Lower lobe of right lung (tissue), 2 donors: ENCODE measurements around the gene HAS3. TPM values are rescaled to one million over a fixed set of nuclear protein-coding genes. Genes with fewer than 3 reads are reported as not detected.

Experiments used
- ATAC-seq, 2 donors: fragments of 200-7000 bp; cut with Tn5 transposase; one replicate each; pipeline ENCODE4 v1.9.1; 2020 to 2022; ENCODE audit warnings: mild to moderate bottlenecking in 2 of 2, moderate library complexity in 2 of 2
- DNase-seq: peaks from one replicate; pipeline ENCODE4 v3.0.0-alpha.2; 2020
- H3K27ac ChIP-seq: fragments of 200-600 bp; one replicate; pipeline ENCODE4 v1.8.0; 2022
- H3K27me3 ChIP-seq: fragments of 200-600 bp; one replicate; pipeline ENCODE4 v1.8.0; 2022; ENCODE audit warnings: low read depth
- H3K36me3 ChIP-seq: fragments of 200-600 bp; one replicate; pipeline ENCODE4 v1.8.0; 2022; ENCODE audit warnings: mild to moderate bottlenecking
- H3K4me1 ChIP-seq: fragments of 200-600 bp; one replicate; pipeline ENCODE4 v1.8.0; 2022
- H3K4me3 ChIP-seq: fragments of 200-600 bp; one replicate; pipeline ENCODE4 v1.8.0; 2022; ENCODE audit warnings: mild to moderate bottlenecking
- H3K9me3 ChIP-seq: fragments of 200-600 bp; one replicate; pipeline ENCODE4 v1.8.0; 2022
- intact Hi-C: fragments of 100-400 bp; cut with DNase I; formaldehyde crosslinking; loops from one replicate; pipeline ENCODE4 v1.11.0; 2022
- total RNA-seq: library from RNA; stranded (reverse); fragmentation: NEBNext Ultra II Directional; extraction: Animal tissue kit (Norgen Biotek cat#: 25700); gene quantifications from one replicate; pipeline ENCODE4 v1.2.1, GENCODE V29; 2021
- TF ChIP-seq, protein P1 (sequence below): fragments of 200-600 bp; IDR thresholded peaks from one replicate; pipeline ENCODE4 v1.8.0; 2022; ENCODE audit warnings: antibody characterized with exemption, mild to moderate bottlenecking
- donor health status: DM: no; HTN: yes; CAD: no; lungs with severe emphysema.

Gene HAS3
- total RNA-seq, 1 donor from 2014 or later = 12.6 TPM

DNA sequence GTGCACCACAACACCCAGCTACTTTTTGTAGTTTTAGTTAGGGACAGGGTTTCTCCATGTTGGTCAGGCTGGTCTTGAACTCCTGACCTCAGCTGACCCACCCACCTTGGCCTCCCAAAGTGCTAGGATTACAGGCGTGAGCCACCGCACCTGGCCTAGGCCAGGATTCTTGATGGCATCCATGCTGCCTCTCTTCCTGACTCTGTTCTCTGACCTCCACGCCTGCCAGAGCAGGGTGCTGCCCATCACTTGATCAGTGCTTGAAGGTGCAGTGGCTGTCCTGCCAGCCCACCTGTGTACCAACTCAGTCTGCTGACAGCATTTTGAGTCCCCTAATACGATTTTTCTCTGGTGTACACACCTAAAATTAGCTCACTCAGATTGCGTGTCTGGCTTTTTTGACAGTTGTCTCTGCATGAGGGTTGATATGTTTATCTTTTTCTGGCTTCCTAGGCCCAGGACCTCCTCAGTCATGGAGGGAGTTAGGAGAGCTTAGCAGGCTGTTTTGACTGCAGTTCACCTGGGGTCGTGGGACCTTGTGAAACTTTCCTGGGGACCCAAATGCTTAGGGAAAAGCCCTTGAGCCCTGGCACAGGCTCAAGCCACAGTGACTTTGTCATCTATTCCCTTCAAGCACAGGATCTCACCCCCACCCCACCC lies 5.9 kb downstream of the HAS3 start:
- H3K27ac ChIP-seq = no peak overlapping the region
- intact Hi-C loops = no loop called here

DNA sequence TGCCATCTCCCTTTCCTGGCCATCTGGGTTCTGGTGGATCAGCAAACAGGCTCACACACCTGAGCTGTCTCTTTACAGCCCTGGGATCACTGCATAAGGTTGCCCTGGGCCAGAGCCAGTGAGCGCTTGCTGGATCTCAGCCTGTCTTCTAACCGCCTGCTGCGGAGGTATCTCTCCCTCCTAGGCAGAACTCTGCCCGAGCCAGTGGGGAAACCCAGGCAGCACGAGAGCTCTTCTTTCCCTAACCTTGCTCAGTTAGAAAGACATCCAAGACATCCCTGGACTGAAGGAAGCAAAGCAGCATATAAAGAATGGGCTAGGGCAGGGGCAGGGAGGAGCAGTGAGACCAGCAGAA lies 6.4 kb downstream of the HAS3 start:
- H3K27me3 ChIP-seq = peaks cover 12% of the 10 kb centered on the region
- ATAC-seq (no peak), DNase-seq (no peak)
- H3K4me1 ChIP-seq = peaks cover 28% of the 10 kb centered on the region
- no peak overlapping the region for H3K27ac ChIP-seq
- no peak overlapping the region for H3K4me3 ChIP-seq
- TF ChIP-seq, protein P1, sequence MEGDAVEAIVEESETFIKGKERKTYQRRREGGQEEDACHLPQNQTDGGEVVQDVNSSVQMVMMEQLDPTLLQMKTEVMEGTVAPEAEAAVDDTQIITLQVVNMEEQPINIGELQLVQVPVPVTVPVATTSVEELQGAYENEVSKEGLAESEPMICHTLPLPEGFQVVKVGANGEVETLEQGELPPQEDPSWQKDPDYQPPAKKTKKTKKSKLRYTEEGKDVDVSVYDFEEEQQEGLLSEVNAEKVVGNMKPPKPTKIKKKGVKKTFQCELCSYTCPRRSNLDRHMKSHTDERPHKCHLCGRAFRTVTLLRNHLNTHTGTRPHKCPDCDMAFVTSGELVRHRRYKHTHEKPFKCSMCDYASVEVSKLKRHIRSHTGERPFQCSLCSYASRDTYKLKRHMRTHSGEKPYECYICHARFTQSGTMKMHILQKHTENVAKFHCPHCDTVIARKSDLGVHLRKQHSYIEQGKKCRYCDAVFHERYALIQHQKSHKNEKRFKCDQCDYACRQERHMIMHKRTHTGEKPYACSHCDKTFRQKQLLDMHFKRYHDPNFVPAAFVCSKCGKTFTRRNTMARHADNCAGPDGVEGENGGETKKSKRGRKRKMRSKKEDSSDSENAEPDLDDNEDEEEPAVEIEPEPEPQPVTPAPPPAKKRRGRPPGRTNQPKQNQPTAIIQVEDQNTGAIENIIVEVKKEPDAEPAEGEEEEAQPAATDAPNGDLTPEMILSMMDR = no peak
- intact Hi-C loops = no loop called here
- peaks cover 65% of the 10 kb centered on the region for H3K36me3 ChIP-seq
- no peaks in the 10 kb centered on the region for H3K9me3 ChIP-seq

More for the DNA sequence above, 5.9 kb downstream of the HAS3 start:
- no peak for DNase-seq
- Histone ChIP-seq H3K27me3 (peaks cover 17% of the 10 kb centered on the region), H3K4me1 (peaks cover 28% of the 10 kb centered on the region), H3K36me3 (peaks cover 62% of the 10 kb centered on the region), H3K9me3 (no peaks in the 10 kb centered on the region), H3K4me3 (no peak overlapping the region)
- TF ChIP-seq, protein P1 = no peak
- no peak for ATAC-seq

DNA sequence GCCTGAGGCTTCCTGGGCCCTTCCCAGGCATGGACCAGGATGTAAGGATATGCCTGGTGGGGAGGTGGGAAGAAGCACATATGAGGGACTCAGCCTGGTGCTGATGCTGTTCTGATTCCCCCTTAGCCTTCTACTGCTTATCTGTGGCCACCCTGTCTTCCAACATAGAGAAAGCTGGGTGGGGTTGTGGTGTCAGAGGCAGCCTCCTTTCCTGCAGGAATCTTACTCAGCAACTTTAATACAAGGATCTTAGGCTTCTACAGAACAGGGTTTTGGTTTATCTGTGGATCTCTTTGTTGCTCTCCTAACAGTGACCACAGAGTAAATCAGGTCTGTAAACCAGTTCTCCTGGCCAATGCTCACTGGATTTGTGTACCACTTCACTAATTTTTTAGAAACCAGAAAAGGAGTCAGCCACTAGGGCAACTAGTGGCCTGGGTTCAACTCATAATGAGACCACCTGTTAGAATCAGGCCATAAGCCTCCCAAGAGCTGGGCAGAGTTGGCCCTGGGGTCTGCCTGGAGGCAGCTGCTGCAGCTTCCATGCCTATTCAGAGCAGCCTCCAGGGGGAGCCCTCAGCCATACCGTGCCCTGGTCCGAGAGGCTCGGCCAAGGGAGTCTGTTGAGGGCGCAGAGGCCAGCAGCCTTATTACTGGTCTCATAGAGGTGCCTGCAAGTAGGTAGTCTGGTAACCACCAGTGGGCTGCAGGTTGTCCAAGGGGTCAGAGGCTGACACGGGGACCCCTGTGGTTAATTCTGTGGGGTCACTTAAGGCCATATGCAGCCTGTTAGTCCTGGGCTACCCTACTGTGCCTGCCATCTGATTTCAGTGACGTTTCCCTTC lies 7.1 kb downstream of the HAS3 start:
- Histone ChIP-seq H3K36me3 (peaks cover 71% of the 10 kb centered on the region), H3K4me1 (peaks cover 25% of the 10 kb centered on the region), H3K4me3 (no peak overlapping the region), H3K9me3 (no peaks in the 10 kb centered on the region), H3K27ac (no peak overlapping the region), H3K27me3 (peaks cover 6% of the 10 kb centered on the region)
- TF ChIP-seq, protein P1 = peak; percentile 80
- intact Hi-C loops = no loop called here
- ATAC-seq = peak; percentile 70 to 78
- peak; percentile 75 for DNase-seq

DNA sequence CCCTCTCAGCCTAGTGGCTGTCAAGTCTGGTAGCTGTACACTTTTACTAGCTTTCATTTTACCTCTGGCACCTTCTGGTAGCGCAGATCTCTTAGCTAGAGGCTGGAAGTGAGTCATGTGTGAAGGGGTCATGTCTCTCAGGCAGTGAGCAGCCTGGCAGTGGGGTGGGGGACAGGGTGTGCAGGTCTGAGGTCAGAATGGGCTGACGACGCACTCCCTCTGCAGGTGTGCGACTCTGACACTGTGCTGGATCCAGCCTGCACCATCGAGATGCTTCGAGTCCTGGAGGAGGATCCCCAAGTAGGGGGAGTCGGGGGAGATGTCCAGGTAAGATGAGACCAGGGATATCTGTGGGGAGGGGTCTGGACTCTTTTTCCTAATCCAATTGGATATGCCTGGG lies 7.8 kb downstream of the HAS3 start:
- Histone ChIP-seq H3K4me1 (peaks cover 19% of the 10 kb centered on the region), H3K36me3 (peaks cover 78% of the 10 kb centered on the region), H3K27me3 (no peaks in the 10 kb centered on the region), H3K9me3 (no peaks in the 10 kb centered on the region), H3K27ac (no peak overlapping the region), H3K4me3 (no peak overlapping the region)
- DNase-seq (no peak), ATAC-seq (no peak)
- intact Hi-C loops = no loop called here
- TF ChIP-seq, protein P1 = no peak

DNA sequence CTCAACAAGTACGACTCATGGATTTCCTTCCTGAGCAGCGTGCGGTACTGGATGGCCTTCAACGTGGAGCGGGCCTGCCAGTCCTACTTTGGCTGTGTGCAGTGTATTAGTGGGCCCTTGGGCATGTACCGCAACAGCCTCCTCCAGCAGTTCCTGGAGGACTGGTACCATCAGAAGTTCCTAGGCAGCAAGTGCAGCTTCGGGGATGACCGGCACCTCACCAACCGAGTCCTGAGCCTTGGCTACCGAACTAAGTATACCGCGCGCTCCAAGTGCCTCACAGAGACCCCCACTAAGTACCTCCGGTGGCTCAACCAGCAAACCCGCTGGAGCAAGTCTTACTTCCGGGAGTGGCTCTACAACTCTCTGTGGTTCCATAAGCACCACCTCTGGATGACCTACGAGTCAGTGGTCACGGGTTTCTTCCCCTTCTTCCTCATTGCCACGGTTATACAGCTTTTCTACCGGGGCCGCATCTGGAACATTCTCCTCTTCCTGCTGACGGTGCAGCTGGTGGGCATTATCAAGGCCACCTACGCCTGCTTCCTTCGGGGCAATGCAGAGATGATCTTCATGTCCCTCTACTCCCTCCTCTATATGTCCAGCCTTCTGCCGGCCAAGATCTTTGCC lies 9.0 kb downstream of the HAS3 start:
- Histone ChIP-seq H3K4me1 (peaks cover 9% of the 10 kb centered on the region), H3K27me3 (no peaks in the 10 kb centered on the region), H3K4me3 (no peak overlapping the region), H3K36me3 (peaks cover 87% of the 10 kb centered on the region), H3K9me3 (no peaks in the 10 kb centered on the region), H3K27ac (no peak overlapping the region)
- intact Hi-C loops = no loop called here
- ATAC-seq = no peak
- TF ChIP-seq, protein P1 = no peak
- no peak for DNase-seq
